Esophagus (tissue), 2 donors: ENCODE data around the gene DOCK4. TPM values are rescaled to one million over a fixed set of nuclear protein-coding genes. Genes with fewer than 3 reads are reported as not detected.
"Not testable (repeated sequence)": the region's sequence is repeated elsewhere in the genome, so short reads cannot be mapped to it uniquely, and the experiment has no call there.

ENCODE experiments used
- H3K27ac ChIP-seq, 2 donors: one replicate each; pipeline ENCODE4 v1.5.1; 2013; ENCODE audit warnings: low read depth in 2 of 2, mild to moderate bottlenecking in 2 of 2, inconsistent platforms in 1 of 2, low read length in 1 of 2, moderate library complexity in 1 of 2
- H3K27me3 ChIP-seq, 2 donors: one replicate each; pipeline ENCODE4 v1.6.1; 2013; ENCODE audit warnings: low read length in 2 of 2, control low read depth in 1 of 2, mild to moderate bottlenecking in 1 of 2; ENCODE audit not compliant: insufficient read depth in 2 of 2, control insufficient read depth in 1 of 2
- H3K36me3 ChIP-seq, 2 donors: one replicate each; pipeline ENCODE4 v1.6.1; 2013; ENCODE audit warnings: low read length in 1 of 2; ENCODE audit not compliant: control insufficient read depth in 2 of 2, insufficient read depth in 2 of 2
- H3K4me1 ChIP-seq, 2 donors: one replicate each; pipeline ENCODE4 v1.6.1; 2013; ENCODE audit warnings: low read length in 1 of 2; ENCODE audit not compliant: control insufficient read depth in 2 of 2, insufficient read depth in 2 of 2
- H3K4me3 ChIP-seq, 2 donors: one replicate each; pipeline ENCODE4 v1.5.1; 2013; ENCODE audit warnings: low read length in 2 of 2, mild to moderate bottlenecking in 2 of 2, low read depth in 1 of 2, moderate library complexity in 1 of 2
- H3K9me3 ChIP-seq, 2 donors: one replicate each; pipeline ENCODE4 v1.6.1; 2013; ENCODE audit warnings: mild to moderate bottlenecking in 2 of 2, low read depth in 1 of 2, low read length in 1 of 2, moderate library complexity in 1 of 2; ENCODE audit not compliant: control insufficient read depth in 2 of 2, insufficient read depth in 1 of 2
- WGBS, 2 donors: extraction: QIAGEN DNeasy Blood & Tissue Kit; methylation state at CpG; one replicate each; pipeline ENCODE4 v1.1.7; 2013; 5-methylcytosine and 5-hydroxymethylcytosine counted together
- polyA plus RNA-seq, 2 donors: library from polyadenylated mRNA; stranded (reverse); fragments of 200-250 nt; gene quantifications; one replicate each; pipeline ENCODE4 v1.2.3, GENCODE V29; 2013
- donor health status: healthy with polysubstance abuse.
- donor health status: Bipolar disorder and iron deficiency.

The DOCK4 gene
- polyA plus RNA-seq, 2 donors: 1.8 to 2.9 TPM

GRCh38 chr7:111908673-111909072 lies 297.5 kb downstream of the DOCK4 start:
- WGBS, 2 donors: 90 to 92% methylated on average over 3 of the region's 3 CpGs
- not testable (repeated sequence) for H3K4me3 ChIP-seq

DNA sequence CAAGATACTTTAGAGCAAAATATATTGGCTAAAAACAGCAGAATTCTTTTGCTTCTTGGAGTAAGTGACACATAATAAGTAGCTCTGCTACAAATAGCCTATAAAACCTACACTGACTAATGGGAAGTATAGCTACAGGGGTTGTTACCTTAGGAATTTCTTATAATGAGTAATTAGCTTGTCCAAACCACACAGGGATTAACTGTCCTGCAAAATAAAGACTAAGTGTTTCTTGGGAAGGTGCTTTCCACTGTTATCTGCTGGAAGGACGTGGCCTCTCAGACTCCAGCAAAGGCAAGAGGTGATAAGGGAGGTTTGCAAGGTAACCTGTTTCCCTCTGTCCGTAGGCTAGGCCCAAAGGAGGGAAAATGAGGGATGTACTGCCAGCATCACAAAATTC lies 302.4 kb downstream of the DOCK4 start:
- no peak overlapping the region for H3K4me3 ChIP-seq
- no peaks in the 10 kb centered on the region for H3K9me3 ChIP-seq
- 48% methylated on average over 2 of the region's 2 CpGs for WGBS, 2 donors
- no peak overlapping the region for H3K27ac ChIP-seq
- H3K36me3 ChIP-seq: no peaks in the 10 kb centered on the region
- H3K4me1 ChIP-seq: no peaks in the 10 kb centered on the region
- H3K27me3 ChIP-seq: no peaks in the 10 kb centered on the region

More at GRCh38 chr7:111908673-111909072, 297.5 kb downstream of the DOCK4 start:
- H3K9me3 ChIP-seq, H3K36me3 ChIP-seq, H3K27me3 ChIP-seq, H3K27ac ChIP-seq, H3K4me1 ChIP-seq: not testable (repeated sequence)

- no peak overlapping the region for H3K27ac ChIP-seq
These were observed 303.2 kb downstream of the DOCK4 start for GRCh38 chr7:111903016-111903415.

GRCh38 chr7:111900283-111900682 lies 305.9 kb downstream of the DOCK4 start:
- H3K36me3 ChIP-seq: no peaks in the 10 kb centered on the region
- H3K4me1 ChIP-seq: no peaks in the 10 kb centered on the region
- 96 to 98% methylated on average over 7 of the region's 7 CpGs for WGBS, 2 donors
- no peak overlapping the region for H3K4me3 ChIP-seq
- H3K27me3 ChIP-seq: no peaks in the 10 kb centered on the region
- no peak overlapping the region for H3K27ac ChIP-seq
- H3K9me3 ChIP-seq: no peaks in the 10 kb centered on the region

More at GRCh38 chr7:111903016-111903415, 303.2 kb downstream of the DOCK4 start:
- no peaks in the 10 kb centered on the region for H3K27me3 ChIP-seq
- no peaks in the 10 kb centered on the region for H3K9me3 ChIP-seq
- no peaks in the 10 kb centered on the region for H3K4me1 ChIP-seq
- WGBS, 2 donors: 85 to 92% methylated on average over 1 of the region's 1 CpG
- H3K4me3 ChIP-seq: no peak overlapping the region
- no peaks in the 10 kb centered on the region for H3K36me3 ChIP-seq

- H3K36me3 ChIP-seq: no peaks in the 10 kb centered on the region
- no peaks in the 10 kb centered on the region for H3K9me3 ChIP-seq
- 65 to 89% methylated on average over 2 of the region's 2 CpGs for WGBS, 2 donors
- no peak overlapping the region for H3K27ac ChIP-seq
- no peak overlapping the region for H3K4me3 ChIP-seq
- H3K27me3 ChIP-seq: no peaks in the 10 kb centered on the region
- H3K4me1 ChIP-seq: no peaks in the 10 kb centered on the region
These were observed 311.1 kb downstream of the DOCK4 start for GRCh38 chr7:111895049-111895448.

DNA sequence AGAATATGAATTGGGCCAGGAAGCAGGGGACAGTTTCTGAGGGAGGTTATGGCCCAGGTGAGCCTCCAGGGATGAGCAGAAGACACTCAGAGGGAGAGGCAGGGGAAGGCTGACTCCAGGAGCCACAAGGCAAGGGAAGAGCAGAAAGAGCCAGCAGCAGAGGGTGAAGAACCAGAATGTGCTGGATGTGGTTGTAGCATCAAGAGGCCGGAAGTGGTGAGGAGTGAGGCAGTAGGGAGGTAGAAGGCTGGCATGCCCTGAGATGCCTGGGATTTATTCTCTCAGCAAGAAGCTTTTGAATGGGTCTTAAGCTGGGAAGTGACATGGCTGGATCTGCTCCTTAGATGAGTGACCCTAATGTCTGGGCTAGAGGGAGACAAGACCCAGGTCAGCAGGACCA lies 311.7 kb downstream of the DOCK4 start:
- no peaks in the 10 kb centered on the region for H3K4me1 ChIP-seq
- no peaks in the 10 kb centered on the region for H3K27me3 ChIP-seq
- WGBS, 2 donors: 92 to 100% methylated on average over 1 of the region's 1 CpG
- H3K9me3 ChIP-seq: no peaks in the 10 kb centered on the region
- H3K27ac ChIP-seq: no peak overlapping the region
- no peak overlapping the region for H3K4me3 ChIP-seq
- H3K36me3 ChIP-seq: no peaks in the 10 kb centered on the region

- Histone ChIP-seq H3K4me3 (no peak overlapping the region), H3K36me3 (no peaks in the 10 kb centered on the region), H3K27ac (no peak overlapping the region), H3K27me3 (no peaks in the 10 kb centered on the region), H3K9me3 (no peaks in the 10 kb centered on the region), H3K4me1 (no peaks in the 10 kb centered on the region)
- 85 to 89% methylated on average over 5 of the region's 5 CpGs for WGBS, 2 donors
These were observed 313.0 kb downstream of the DOCK4 start for GRCh38 chr7:111893190-111893589.

DNA sequence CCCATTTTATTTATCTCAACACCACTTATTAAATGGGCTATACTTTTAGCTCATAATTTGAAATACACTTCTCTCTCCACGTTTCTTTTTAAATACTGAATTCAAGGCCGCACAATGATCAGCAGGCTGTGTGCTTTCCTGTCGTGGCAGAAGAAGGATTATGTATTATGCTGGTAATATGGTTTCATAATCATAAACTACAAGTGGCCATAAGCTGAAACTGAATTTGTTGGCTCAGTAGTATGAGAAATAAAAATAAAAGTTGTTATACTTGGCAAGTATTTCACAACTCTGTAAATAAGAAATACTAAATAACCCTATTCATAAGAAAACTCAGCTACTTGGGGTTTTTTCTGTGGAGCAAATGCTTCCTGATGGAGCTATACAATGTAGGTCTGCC lies 313.6 kb downstream of the DOCK4 start:
- Histone ChIP-seq H3K27me3 (no peaks in the 10 kb centered on the region), H3K36me3 (no peaks in the 10 kb centered on the region), H3K4me1 (no peaks in the 10 kb centered on the region), H3K4me3 (no peak overlapping the region), H3K9me3 (no peaks in the 10 kb centered on the region), H3K27ac (no peak overlapping the region)
- WGBS, 2 donors: 61 to 67% methylated on average over 3 of the region's 3 CpGs

GRCh38 chr7:111887734-111888133 lies 318.5 kb downstream of the DOCK4 start:
- H3K27ac ChIP-seq: no peak overlapping the region
- H3K27me3 ChIP-seq: no peaks in the 10 kb centered on the region
- WGBS, 2 donors: 84 to 85% methylated on average over 1 of the region's 1 CpG
- no peaks in the 10 kb centered on the region for H3K9me3 ChIP-seq
- H3K4me3 ChIP-seq: no peak overlapping the region
- H3K36me3 ChIP-seq: no peaks in the 10 kb centered on the region
- no peaks in the 10 kb centered on the region for H3K4me1 ChIP-seq

DNA sequence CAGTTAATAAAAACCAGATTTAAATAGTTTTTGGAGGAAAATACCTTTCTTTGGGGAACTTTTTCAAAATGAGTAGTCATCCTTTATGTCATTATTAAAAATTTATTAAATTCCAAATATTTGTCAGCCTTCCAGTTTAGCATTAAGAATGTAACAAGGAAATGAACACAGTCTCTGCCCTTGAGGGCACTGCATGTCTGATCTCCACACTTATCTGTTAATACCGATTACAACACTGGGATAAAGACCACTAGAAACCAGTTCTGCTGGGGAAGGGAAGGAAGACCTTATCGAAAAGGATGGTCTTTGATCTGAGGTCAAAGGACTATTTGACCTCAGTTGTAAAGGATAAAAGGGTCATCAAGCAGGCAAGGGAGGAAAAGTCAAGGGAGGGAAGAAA lies 320.0 kb downstream of the DOCK4 start:
- no peak overlapping the region for H3K4me3 ChIP-seq
- WGBS, 2 donors: 39 to 48% methylated on average over 2 of the region's 2 CpGs
- H3K27ac ChIP-seq: no peak overlapping the region
- H3K9me3 ChIP-seq: no peaks in the 10 kb centered on the region
- H3K36me3 ChIP-seq: no peaks in the 10 kb centered on the region
- no peaks in the 10 kb centered on the region for H3K27me3 ChIP-seq
- no peaks in the 10 kb centered on the region for H3K4me1 ChIP-seq
